ENCODE results near the gene AP5B1.

The AP5B1 gene

DNA sequence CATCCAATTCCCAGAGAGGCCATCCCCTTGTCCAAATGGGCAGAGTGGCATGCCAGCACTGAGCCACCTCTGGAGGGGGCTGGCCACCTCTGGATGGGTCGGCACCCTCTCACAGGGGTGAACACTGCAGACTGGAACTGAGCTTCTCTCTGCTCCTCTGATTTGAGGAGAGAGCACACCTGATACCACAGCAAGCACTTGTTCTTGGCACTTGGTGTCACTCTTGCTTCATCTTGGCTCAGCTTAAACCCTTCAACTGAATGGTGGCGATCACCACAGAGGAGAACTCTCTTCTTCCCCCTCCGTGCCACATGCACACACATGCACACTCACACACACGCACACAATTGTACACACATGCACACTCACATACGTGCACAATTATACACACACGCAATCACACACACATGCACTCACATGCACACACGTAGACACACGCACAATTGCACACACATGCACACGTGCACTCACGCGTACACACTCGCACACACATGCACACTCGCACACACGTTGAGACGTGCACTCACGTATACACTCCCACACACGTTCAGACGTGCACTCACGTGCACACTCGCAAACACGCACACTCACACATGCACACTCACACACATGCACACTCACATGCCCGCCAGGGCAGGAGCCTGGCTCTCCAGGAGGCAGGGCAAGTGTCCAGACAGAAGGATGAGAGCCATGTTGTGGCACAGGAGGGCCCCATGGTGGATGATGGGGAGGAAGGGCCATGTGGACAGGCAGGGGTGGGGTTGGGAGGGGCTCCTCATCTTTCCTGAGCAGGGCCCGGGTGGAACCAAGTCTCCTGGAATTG is 29.5 kb upstream of the AP5B1 start:
- H3K4me1 Mint-ChIP-seq (ENCODE audit: low read depth) = peaks cover 43% of the 10 kb centered on the region
- peaks cover 42% of the 10 kb centered on the region for H3K27me3 Mint-ChIP-seq
- intact Hi-C loops (cut with micrococcal nuclease) = no loop called here
- H3K36me3 Mint-ChIP-seq (ENCODE audit: low read depth) = peaks cover 10% of the 10 kb centered on the region
- H3K9me3 Mint-ChIP-seq = no peaks in the 10 kb centered on the region
- no peak overlapping the region for H3K27ac Mint-ChIP-seq
- H3K4me3 Mint-ChIP-seq = no peak overlapping the region

DNA sequence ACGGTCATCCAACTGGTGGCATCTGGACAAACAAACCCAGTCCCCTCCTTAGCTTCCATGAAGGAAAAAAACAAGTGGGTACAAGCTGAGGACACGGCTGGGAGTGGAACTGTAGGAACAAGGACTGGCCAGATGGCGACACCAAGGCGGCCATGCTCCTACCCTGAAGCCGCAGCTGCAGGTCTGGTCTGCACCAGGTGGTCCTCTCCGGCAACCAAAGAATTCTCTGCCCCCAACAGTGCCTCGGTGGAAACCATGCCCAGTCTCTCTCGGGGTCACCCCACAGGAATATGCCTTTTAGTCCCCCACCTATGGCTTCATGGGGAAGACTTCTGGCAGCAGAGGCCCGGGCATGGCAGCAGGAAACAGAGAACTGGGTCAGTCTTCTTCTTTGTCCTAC is 28.7 kb upstream of the AP5B1 start:
- H3K27ac Mint-ChIP-seq = no peak overlapping the region
- H3K4me3 Mint-ChIP-seq = no peak overlapping the region
- peaks cover 6% of the 10 kb centered on the region for H3K36me3 Mint-ChIP-seq (ENCODE audit: low read depth)
- H3K9me3 Mint-ChIP-seq = no peaks in the 10 kb centered on the region
- peaks cover 46% of the 10 kb centered on the region for H3K27me3 Mint-ChIP-seq
- intact Hi-C loops (cut with micrococcal nuclease) = no loop called here
- peaks cover 35% of the 10 kb centered on the region for H3K4me1 Mint-ChIP-seq (ENCODE audit: low read depth)

DNA sequence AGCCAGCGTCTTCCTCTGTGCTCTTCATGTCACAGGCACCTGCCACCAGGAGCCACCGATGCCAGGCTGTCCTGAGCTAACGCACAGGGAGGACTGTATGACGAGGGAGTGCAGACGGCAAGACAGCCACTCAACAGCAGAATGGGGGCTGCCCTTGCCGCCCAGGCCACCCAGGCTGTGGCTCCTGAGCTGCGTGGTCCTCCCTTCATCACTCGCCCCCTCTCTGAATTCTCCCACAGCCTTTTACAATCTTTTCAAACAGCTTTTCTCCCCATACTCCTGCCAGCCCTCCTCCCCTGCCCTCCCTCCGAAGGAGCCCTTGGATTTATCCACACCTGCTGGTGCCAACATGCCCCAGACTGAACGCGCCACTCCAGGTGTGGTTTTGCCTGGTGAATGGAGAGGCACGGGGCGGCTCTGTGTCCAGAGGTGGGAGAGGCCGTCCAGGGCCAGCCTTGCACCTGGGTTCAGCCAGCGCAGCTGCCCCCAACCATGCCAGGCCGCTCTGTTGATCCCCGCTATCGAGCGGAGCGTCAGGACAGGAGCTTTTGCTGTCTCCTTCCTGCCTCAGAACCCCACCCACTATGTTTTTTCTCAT is 28.1 kb upstream of the AP5B1 start:
- H3K27ac Mint-ChIP-seq = no peak overlapping the region
- peaks cover 35% of the 10 kb centered on the region for H3K4me1 Mint-ChIP-seq (ENCODE audit: low read depth)
- peaks cover 3% of the 10 kb centered on the region for H3K36me3 Mint-ChIP-seq (ENCODE audit: low read depth)
- peaks cover 51% of the 10 kb centered on the region for H3K27me3 Mint-ChIP-seq
- intact Hi-C loops (cut with micrococcal nuclease) = no loop called here
- H3K9me3 Mint-ChIP-seq = no peaks in the 10 kb centered on the region
- no peak overlapping the region for H3K4me3 Mint-ChIP-seq

DNA sequence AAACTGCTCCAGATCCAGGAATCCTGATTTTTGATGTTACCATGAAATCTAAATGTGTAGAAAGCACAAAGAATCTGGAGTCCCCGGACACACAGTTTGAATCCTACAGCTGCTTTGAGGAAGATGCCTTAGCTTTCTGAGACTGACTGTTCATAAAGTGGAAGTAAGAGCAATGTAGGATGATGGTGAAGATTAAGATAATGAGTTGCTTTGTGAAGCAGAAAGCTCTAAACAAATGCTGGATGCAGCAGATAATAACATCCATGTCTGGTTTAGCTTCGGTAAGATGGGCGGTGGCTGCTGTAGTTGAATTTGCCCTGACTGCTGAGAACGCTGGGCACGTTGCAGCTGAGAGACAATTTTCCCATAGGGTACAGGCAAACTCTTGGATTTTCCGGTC is 26.2 kb upstream of the AP5B1 start:
- Mint-ChIP-seq H3K4me1 (ENCODE audit: low read depth) (peaks cover 40% of the 10 kb centered on the region), H3K27ac (no peak overlapping the region), H3K9me3 (no peaks in the 10 kb centered on the region), H3K4me3 (no peak overlapping the region), H3K27me3 (peaks cover 63% of the 10 kb centered on the region), H3K36me3 (ENCODE audit: low read depth) (no peaks in the 10 kb centered on the region)
- intact Hi-C loops (cut with micrococcal nuclease) = no loop called here

DNA sequence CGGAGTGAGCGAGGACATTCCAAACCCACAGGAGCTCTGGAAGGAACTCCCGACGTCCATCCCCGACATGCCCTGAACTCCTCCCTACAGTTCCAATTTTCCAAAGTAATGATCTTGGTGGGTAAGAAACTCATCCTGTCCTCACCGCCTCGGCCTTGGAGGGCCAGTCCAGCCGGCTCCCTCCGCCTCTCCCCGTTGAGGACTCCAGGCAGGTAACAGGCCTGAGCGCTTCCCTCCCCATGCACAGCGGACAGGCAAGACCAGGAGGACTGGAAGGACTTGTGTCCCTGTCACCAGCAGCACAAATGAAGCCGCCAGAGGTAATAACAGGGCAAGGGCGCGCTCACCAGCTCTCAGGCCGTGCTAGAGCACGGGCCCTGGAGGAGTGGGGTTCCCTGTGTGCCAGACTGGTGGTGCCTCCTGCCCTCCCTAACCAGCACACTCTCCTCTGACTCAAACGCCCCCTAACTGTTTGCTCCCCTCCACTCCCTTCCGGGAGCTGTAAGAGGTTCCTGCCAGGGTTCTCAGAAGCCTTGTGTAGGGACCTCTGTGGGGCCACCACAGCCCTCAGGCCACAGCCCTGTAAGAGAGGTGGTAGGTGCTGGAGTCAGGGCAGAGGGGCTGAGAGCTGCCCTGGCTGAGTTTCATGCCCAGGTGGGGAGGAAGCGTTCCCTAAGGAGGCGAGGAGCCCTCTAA is 23.2 kb upstream of the AP5B1 start:
- intact Hi-C loops (cut with micrococcal nuclease) = no loop called here
- H3K27me3 Mint-ChIP-seq = peaks cover 56% of the 10 kb centered on the region
- H3K36me3 Mint-ChIP-seq (ENCODE audit: low read depth) = no peaks in the 10 kb centered on the region
- H3K27ac Mint-ChIP-seq = peak overlapping the region; percentile 23
- H3K4me3 Mint-ChIP-seq = no peak overlapping the region
- no peaks in the 10 kb centered on the region for H3K9me3 Mint-ChIP-seq
- peaks cover 26% of the 10 kb centered on the region for H3K4me1 Mint-ChIP-seq (ENCODE audit: low read depth)

DNA sequence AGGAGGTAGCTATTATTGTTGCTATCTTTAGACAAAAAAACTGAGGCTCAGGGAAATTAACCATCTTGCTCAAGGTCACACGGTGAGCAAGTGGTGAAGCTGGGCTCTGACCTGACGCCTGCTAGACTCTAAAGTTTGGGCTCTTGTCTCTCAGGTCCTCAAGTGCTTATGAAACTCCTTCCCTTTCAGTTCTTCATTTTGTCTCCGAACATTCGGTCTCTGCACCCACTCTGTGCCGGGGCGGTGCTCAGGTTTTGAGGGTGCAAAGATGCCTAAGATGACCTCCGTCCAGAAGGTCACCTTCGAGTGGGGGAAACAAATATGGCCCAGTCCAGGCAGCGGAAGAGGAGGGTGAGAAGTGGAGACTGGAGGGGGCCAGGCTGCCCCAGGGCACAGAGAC is 22.1 kb upstream of the AP5B1 start:
- Mint-ChIP-seq H3K4me1 (ENCODE audit: low read depth) (peaks cover 26% of the 10 kb centered on the region), H3K27ac (peak overlapping the region; percentile 23), H3K36me3 (ENCODE audit: low read depth) (no peaks in the 10 kb centered on the region), H3K9me3 (no peaks in the 10 kb centered on the region), H3K27me3 (peaks cover 54% of the 10 kb centered on the region), H3K4me3 (peak overlapping the region; percentile 18)
- intact Hi-C loops (cut with micrococcal nuclease) = no loop called here

DNA sequence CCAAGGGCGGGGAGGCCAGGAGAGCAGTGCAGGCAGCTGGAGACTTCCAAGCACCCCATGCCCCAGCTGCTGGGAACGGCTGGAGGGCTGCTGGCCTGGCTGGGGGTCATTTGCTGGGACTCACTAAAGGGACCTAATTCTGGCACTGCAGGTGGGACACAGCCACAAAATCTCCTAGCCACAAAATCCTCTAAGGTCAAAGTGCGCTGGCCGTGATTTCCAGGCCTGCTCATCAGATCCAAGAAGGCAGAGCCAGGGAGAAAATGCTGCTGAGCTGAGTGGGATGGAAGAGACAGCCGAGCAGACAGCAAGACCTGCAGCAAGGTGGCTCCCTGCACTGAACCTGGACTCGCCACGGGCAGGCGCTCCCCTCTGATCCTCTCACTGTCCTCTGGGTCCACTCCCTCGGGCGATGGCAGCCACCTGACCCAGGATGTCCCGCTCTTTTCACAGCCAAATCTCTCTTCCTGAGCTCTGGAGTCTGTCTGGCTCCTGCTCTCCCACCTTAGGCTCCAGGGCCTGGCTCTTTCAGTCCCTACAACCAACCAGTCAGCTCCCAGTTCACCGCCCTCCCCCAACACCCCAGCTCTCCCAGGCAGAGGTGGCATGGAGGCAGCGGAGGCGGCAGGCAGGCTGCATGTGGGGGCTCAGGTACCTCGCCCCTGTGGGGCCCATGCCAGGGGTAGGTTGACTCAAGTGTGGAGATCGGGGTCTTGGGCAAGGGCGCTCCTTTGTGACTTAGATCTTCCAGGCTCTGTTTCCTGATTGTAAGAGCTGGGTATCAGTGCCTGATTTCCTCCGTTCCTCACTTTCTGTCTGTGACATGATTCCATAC is 20.6 kb upstream of the AP5B1 start:
- H3K36me3 Mint-ChIP-seq (ENCODE audit: low read depth) = no peaks in the 10 kb centered on the region
- intact Hi-C loops (cut with micrococcal nuclease) = no loop called here
- no peak overlapping the region for H3K27ac Mint-ChIP-seq
- H3K27me3 Mint-ChIP-seq = peaks cover 54% of the 10 kb centered on the region
- no peaks in the 10 kb centered on the region for H3K9me3 Mint-ChIP-seq
- no peak overlapping the region for H3K4me3 Mint-ChIP-seq
- H3K4me1 Mint-ChIP-seq (ENCODE audit: low read depth) = peaks cover 20% of the 10 kb centered on the region

DNA sequence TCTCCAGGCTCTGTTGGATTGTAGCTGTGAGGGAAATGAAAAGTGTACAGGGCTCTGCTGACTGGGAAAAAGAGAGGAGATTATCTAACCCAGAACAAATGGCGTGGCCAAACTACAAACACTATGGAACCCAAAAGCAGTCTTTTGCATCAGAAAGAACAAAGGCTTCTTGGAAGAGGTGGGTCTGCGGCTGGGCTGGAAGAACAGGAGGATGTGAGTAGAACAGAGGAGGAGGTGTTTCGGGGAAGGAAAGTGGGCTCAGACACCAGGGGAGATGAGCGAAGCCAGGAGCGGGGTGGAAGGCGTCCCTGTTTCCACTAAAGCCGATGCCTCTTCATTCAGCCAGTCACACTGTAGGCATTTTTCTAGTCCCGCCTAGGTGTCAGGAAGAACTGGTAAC is 18.1 kb upstream of the AP5B1 start:
- peaks cover 14% of the 10 kb centered on the region for H3K4me1 Mint-ChIP-seq (ENCODE audit: low read depth)
- no peak overlapping the region for H3K27ac Mint-ChIP-seq
- no peaks in the 10 kb centered on the region for H3K9me3 Mint-ChIP-seq
- no peaks in the 10 kb centered on the region for H3K36me3 Mint-ChIP-seq (ENCODE audit: low read depth)
- H3K4me3 Mint-ChIP-seq = no peak overlapping the region
- H3K27me3 Mint-ChIP-seq = peaks cover 56% of the 10 kb centered on the region
- intact Hi-C loops (cut with micrococcal nuclease) = no loop called here

DNA sequence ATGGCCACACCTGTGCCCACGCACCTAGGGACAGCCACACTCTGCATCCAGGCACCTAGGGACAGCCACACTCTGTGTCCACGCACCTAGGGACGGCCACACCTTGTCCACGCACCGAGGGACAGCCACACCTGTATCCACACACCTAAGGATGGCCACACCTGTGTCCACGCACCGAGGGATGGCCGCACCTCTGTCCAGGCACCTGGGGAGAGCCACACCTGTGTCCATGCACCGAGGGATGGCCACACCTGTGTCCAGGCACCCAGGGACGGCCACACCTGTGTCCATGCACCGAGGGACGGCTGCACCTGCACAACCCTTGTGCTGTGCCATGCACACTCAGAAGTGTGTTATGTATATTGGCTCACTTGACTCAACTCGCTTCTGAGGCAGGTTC is 16.9 kb upstream of the AP5B1 start:
- no peak overlapping the region for H3K4me3 Mint-ChIP-seq
- no peak overlapping the region for H3K27ac Mint-ChIP-seq
- intact Hi-C loops (cut with micrococcal nuclease) = no loop called here
- peaks cover 5% of the 10 kb centered on the region for H3K4me1 Mint-ChIP-seq (ENCODE audit: low read depth)
- peaks cover 48% of the 10 kb centered on the region for H3K27me3 Mint-ChIP-seq
- no peaks in the 10 kb centered on the region for H3K36me3 Mint-ChIP-seq (ENCODE audit: low read depth)
- no peaks in the 10 kb centered on the region for H3K9me3 Mint-ChIP-seq

DNA sequence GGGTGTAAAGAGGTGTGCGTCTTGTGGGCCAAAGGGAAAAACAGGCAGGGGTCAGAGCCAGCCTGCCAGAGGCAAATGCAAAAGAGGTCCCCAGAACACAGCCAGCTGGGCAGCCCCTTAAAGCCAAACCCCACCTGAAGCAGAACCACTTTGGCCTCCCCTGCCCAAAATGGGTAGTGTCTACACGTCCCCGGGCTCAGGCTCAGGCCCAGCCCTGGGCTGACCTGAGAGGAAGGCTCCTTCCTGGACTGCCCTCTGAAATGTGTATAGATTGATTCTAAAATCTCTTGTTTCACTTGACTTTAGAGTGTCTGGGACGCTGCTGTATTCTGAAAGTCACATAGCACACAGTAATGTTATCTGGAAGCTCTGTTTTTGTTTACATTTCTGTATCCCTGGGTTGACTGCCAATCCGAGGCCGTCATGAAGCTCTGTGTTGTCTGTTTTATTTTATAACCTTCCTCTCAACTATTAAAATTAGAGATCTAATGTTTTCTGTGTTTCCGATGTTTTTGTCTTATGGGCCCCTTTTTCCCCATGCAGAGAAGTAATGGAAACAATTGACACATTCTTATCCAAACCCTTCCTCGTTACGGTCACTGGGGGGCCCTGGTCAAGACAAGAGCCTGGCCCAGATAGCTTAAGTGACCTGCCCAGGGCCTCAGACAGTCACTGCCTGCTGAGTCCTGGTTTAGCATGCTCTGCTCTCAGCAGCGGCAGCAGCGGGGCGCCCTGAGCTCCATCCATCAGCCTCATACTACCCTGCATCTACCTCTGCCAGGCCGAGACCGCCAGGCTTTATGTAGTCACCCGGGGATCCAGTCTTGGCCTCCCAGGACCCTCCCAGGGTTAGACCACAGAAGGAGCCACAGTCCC is 16.2 kb upstream of the AP5B1 start:
- no peaks in the 10 kb centered on the region for H3K9me3 Mint-ChIP-seq
- peaks cover 10% of the 10 kb centered on the region for H3K4me1 Mint-ChIP-seq (ENCODE audit: low read depth)
- no peaks in the 10 kb centered on the region for H3K36me3 Mint-ChIP-seq (ENCODE audit: low read depth)
- no peak overlapping the region for H3K4me3 Mint-ChIP-seq
- no peak overlapping the region for H3K27ac Mint-ChIP-seq
- intact Hi-C loops (cut with micrococcal nuclease) = no loop called here
- H3K27me3 Mint-ChIP-seq = peaks cover 52% of the 10 kb centered on the region

DNA sequence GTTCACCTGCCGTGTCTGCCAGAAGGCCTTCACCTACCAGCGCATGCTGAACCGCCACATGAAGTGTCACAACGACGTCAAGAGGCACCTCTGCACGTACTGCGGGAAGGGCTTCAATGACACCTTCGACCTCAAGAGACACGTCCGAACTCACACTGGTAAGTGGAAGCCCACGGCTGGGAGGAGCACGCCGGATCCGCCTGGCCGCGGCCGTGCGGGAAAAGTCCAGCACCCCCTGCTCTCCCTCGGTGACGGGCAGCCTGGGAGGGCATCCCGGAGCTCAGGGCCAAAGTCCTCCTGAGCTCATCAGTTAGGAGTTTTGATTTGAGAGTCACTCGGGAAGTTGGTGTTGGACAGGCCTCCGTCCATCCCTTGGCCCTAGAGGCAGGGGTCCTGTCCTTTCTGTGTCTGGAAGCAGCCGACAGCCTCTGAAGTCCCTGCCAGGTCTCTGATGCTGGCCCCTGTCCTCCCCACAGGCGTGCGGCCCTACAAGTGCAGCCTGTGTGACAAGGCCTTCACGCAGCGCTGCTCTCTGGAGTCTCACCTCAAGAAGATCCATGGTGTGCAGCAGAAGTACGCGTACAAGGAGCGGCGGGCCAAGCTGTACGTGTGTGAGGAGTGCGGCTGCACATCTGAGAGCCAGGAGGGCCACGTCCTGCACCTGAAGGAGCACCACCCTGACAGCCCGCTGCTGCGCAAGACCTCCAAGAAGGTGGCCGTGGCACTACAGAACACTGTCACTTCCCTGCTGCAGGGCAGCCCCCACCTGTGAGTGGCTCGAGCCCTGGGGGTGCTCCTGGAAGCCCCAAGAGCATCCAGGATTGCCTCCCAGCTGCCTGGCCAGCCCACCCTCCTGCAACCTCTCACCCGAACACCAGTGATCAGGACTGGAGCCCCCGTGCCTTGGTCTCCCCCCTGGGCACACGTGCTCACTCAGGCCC is 14.1 kb upstream of the AP5B1 start:
- Mint-ChIP-seq H3K36me3 (ENCODE audit: low read depth) (no peaks in the 10 kb centered on the region), H3K4me3 (no peak overlapping the region), H3K27ac (no peak overlapping the region), H3K4me1 (ENCODE audit: low read depth) (peaks cover 28% of the 10 kb centered on the region), H3K9me3 (no peaks in the 10 kb centered on the region), H3K27me3 (peaks cover 51% of the 10 kb centered on the region)
- intact Hi-C loops (cut with micrococcal nuclease) = no loop called here

DNA sequence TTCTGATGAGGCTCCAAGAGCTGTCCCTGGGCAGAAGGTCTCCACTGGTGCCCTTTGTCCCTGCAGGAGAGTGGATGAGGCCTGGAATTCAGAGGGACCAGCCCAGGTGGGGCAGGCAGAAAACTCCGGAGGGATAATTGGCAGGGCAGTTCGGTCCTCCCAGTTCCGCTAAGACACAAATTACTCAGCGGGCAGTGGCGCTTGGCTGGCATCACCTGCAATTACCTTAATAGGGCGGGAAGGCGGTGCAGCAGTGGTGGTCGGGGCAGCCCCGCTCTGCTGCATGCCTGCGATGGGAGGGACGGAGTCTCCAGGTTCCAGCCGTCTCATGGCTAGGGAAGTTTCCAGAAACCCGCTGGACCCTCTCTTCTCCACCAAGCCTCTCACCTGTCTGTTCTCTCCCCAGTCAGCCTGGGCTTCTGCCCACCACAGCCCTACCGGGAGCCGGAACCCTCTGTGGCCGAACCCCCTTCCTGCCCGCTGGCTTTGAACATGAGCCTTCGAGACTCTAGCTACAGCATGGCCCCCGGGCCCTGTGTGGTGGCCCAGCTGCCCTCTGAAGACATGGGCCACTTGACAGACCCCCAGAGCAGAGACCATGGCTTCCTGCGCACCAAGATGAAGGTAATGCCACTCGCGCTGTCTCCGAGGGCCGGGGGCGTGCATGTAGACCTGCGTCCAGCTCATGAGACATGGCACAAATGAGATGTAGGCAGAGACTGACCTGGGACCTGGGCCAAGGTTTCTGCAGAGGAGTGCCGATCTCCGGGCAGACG is 13.0 kb upstream of the AP5B1 start:
- no peaks in the 10 kb centered on the region for H3K36me3 Mint-ChIP-seq (ENCODE audit: low read depth)
- H3K4me1 Mint-ChIP-seq (ENCODE audit: low read depth) = peaks cover 28% of the 10 kb centered on the region
- intact Hi-C loops (cut with micrococcal nuclease) = no loop called here
- peaks cover 57% of the 10 kb centered on the region for H3K27me3 Mint-ChIP-seq
- H3K9me3 Mint-ChIP-seq = no peaks in the 10 kb centered on the region
- H3K27ac Mint-ChIP-seq = no peak overlapping the region
- H3K4me3 Mint-ChIP-seq = no peak overlapping the region
